GM23338 (cell line): ENCODE results near the gene HS6ST2. TPM values are rescaled to one million over a fixed set of nuclear protein-coding genes. Genes with fewer than 3 reads are reported as not detected.
A peak's percentile ranks its signal among the peaks of the same experiment; 100 is the strongest.

ENCODE experiments used
- ATAC-seq: fragments of 200-7000 bp; cut with Tn5 transposase; 3 replicates; pipeline ENCODE4 v1.9.1; 2020
- DNase-seq: peaks from one replicate; pipeline ENCODE4 v3.0.0-alpha.2; 2015; ENCODE audit warnings: low spot score
- H2AFZ ChIP-seq: fragments of 200-600 bp; sonication (generic); 2 replicates; pipeline ENCODE4 v1.8.0; 2016; ENCODE audit warnings: antibody characterized with exemption, mild to moderate bottlenecking, moderate library complexity
- H3F3A ChIP-seq: fragments of 200-600 bp; sonication (generic); replicated peaks from 2 replicates; pipeline ENCODE4 v1.8.0; 2017; ENCODE audit warnings: antibody characterized with exemption, mixed run types, low read depth
- H3K27ac ChIP-seq: fragments of 200-600 bp; sonication (generic); 2 replicates; pipeline ENCODE4 v1.6.1; 2016; ENCODE audit warnings: low read depth
- H3K27me3 ChIP-seq: fragments of 200-600 bp; sonication (generic); 2 replicates; pipeline ENCODE4 v1.8.0; 2016; ENCODE audit warnings: mild to moderate bottlenecking, mixed run types, moderate library complexity; ENCODE audit not compliant: insufficient read depth
- H3K36me3 ChIP-seq: fragments of 200-600 bp; sonication (generic); 2 replicates; pipeline ENCODE4 v1.8.0; 2016; ENCODE audit warnings: mild to moderate bottlenecking; ENCODE audit not compliant: insufficient read depth
- H3K4me1 ChIP-seq: fragments of 200-600 bp; sonication (generic); 2 replicates; pipeline ENCODE4 v1.8.0; 2016; ENCODE audit warnings: mild to moderate bottlenecking, moderate library complexity; ENCODE audit not compliant: insufficient read depth
- H3K4me2 ChIP-seq: fragments of 200-600 bp; sonication (generic); 2 replicates; pipeline ENCODE4 v1.7.1; 2017; ENCODE audit warnings: mixed run types
- H3K4me3 ChIP-seq: fragments of 200-600 bp; sonication (generic); 2 replicates; pipeline ENCODE4 v1.6.1; 2016; ENCODE audit warnings: mixed run types
- H3K79me2 ChIP-seq: fragments of 200-600 bp; sonication (generic); replicated peaks from 2 replicates; pipeline ENCODE4 v1.8.0; 2017; ENCODE audit warnings: mild to moderate bottlenecking; ENCODE audit not compliant: insufficient read depth
- H3K9me2 ChIP-seq: fragments of 200-600 bp; sonication (generic); 2 replicates; pipeline ENCODE4 v1.8.0; 2017; ENCODE audit not compliant: insufficient read depth
- H4K20me1 ChIP-seq: fragments of 200-600 bp; sonication (generic); replicated peaks from 2 replicates; pipeline ENCODE4 v1.8.0; 2017; ENCODE audit warnings: mild to moderate bottlenecking; ENCODE audit not compliant: insufficient read depth
- H3K27ac Mint-ChIP-seq: 2 replicates; pipeline ENCODE4 v1.8.0; 2020; ENCODE audit warnings: inconsistent platforms, mild to moderate bottlenecking, moderate library complexity, mixed read lengths
- H3K27me3 Mint-ChIP-seq: 3 replicates; pipeline ENCODE4 v1.8.0; 2022; ENCODE audit warnings: low read depth, mild to moderate bottlenecking, moderate library complexity, mixed read lengths, inconsistent platforms; ENCODE audit not compliant: insufficient read depth, poor library complexity
- H3K36me3 Mint-ChIP-seq: 3 replicates; pipeline ENCODE4 v1.8.0; 2021; ENCODE audit warnings: low read depth, mild to moderate bottlenecking, inconsistent platforms, moderate library complexity, mixed read lengths
- H3K4me1 Mint-ChIP-seq: 3 replicates; pipeline ENCODE4 v1.8.0; 2020; ENCODE audit warnings: mild to moderate bottlenecking, inconsistent platforms, mixed read lengths
- H3K4me3 Mint-ChIP-seq: 3 replicates; pipeline ENCODE4 v1.8.0; 2021; ENCODE audit warnings: moderate library complexity, mild to moderate bottlenecking, inconsistent platforms, mixed read lengths
- H3K9me3 Mint-ChIP-seq: 3 replicates; pipeline ENCODE4 v1.8.0; 2020; ENCODE audit warnings: moderate library complexity, mild to moderate bottlenecking, inconsistent platforms, mixed read lengths
- CREB1 ChIP-seq: fragments of 250-450 bp; sonication (Bioruptor Pico); IDR thresholded peaks from 2 replicates; pipeline ENCODE4 v1.5.0; 2020; ENCODE audit warnings: low read depth, mild to moderate bottlenecking, moderate library complexity
- ETS1 ChIP-seq: IDR thresholded peaks from 2 replicates; pipeline ENCODE4 v1.6.1; 2016; ENCODE audit warnings: antibody characterized with exemption
- EZH2 ChIP-seq: fragments of 200-600 bp; sonication (generic); IDR thresholded peaks from one replicate; pipeline ENCODE4 v1.8.0; 2017; ENCODE audit warnings: antibody characterized with exemption, mild to moderate bottlenecking, low read depth; ENCODE audit not compliant: unreplicated experiment
- EZH2phosphoT487 ChIP-seq: fragments of 200-600 bp; sonication (generic); IDR thresholded peaks from one replicate; pipeline ENCODE4 v1.8.1; 2018; ENCODE audit warnings: antibody characterized with exemption; ENCODE audit not compliant: unreplicated experiment
- JUNB ChIP-seq: IDR thresholded peaks from one replicate; pipeline ENCODE4 v1.6.1; 2016; ENCODE audit warnings: antibody characterized with exemption; ENCODE audit not compliant: unreplicated experiment
- NANOG ChIP-seq: IDR thresholded peaks from 2 replicates; pipeline ENCODE4 v1.6.1; 2016; ENCODE audit warnings: antibody characterized with exemption, borderline replicate concordance
- POLR2AphosphoS5 ChIP-seq: IDR thresholded peaks from 2 replicates; pipeline ENCODE4 v1.6.1; 2016; ENCODE audit warnings: antibody characterized with exemption, low read depth
- REST ChIP-seq: IDR thresholded peaks from one replicate; pipeline ENCODE4 v1.6.1; 2018; ENCODE audit warnings: antibody characterized with exemption; ENCODE audit not compliant: unreplicated experiment
- STAT1 ChIP-seq: IDR thresholded peaks from one replicate; pipeline ENCODE4 v1.6.1; 2016; ENCODE audit warnings: antibody characterized with exemption; ENCODE audit not compliant: unreplicated experiment
- ZNF114 ChIP-seq: fragments of 250-450 bp; sonication (Bioruptor Pico); IDR thresholded peaks from 2 replicates; pipeline ENCODE4 v1.5.0; 2020; ENCODE audit warnings: mild to moderate bottlenecking, moderate library complexity
- ZNF331 ChIP-seq: fragments of 250-450 bp; sonication (Bioruptor Pico); IDR thresholded peaks from 2 replicates; pipeline ENCODE4 v1.5.0; 2020; ENCODE audit warnings: low read depth, mild to moderate bottlenecking, moderate library complexity
- ZNF462 ChIP-seq: fragments of 250-450 bp; sonication (Bioruptor Pico); IDR thresholded peaks from 2 replicates; pipeline ENCODE4 v1.5.0; 2020; ENCODE audit warnings: mild to moderate bottlenecking, moderate library complexity
- polyA plus RNA-seq: library from polyadenylated mRNA; unstranded; fragments of >200 nt; fragmentation: Nextera tagmentation; extraction: Ambion mirVana; gene quantifications from 2 replicates; pipeline ENCODE4 v1.2.1, GENCODE V29; 2016
- total RNA-seq: library from RNA; depleted of rRNA; stranded (reverse); fragments of >200 nt; shearing (Covaris generic); gene quantifications from 2 replicates; pipeline ENCODE4 v1.2.3, GENCODE V29; 2014
- TF ChIP-seq, protein P1 (sequence below), 2 experiments: fragments of 200-600 bp in 1 of 2; sonication (generic) in 1 of 2; conservative IDR thresholded peaks; 2 replicates each; pipeline versions ENCODE4 v1.5.1 to v1.6.1; 2016 to 2017; ENCODE audit warnings: antibody characterized with exemption in 2 of 2, low read depth in 2 of 2, mild to moderate bottlenecking in 2 of 2, moderate library complexity in 1 of 2

Gene HS6ST2
- total and polyA plus RNA-seq, 2 experiments from 2014 or later = 0.82 to 4.8 TPM

DNA sequence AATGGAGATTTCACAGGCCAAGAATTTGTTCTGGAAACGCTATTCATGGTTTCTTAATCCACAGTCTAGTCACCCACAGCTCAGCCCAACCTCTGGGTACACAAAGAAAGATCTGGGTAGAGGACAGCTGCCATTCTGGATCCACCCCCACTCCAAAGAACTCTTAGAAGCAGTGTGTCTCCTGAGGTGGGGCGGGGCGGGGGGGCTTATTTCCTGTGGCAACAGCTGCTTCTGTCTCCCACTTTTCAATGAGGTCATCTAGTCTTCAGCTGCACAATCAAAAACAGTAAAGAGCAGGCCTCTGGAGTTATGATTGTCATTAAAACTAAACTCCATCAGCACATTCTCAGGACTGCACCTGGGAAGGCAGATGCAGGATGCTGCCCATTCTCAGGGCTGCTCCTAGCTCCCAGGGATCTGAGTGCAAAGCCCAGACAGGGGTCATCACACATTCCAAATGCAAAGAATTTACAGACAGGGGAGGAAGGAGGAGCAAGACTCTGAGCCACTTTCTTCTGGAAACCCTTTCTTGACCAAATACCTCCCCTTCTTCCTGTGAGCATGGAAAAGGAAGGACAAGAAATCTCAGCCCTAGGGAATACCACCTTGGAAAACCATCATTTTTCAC is 207.3 kb downstream of the HS6ST2 start:
- Histone ChIP-seq H3K4me1 (peaks cover 22% of the 10 kb centered on the region; the same call in 1 of the 2 replicates), H2AFZ (no peak overlapping the region), H3F3A (no peaks in the 10 kb centered on the region), H3K36me3 (no peaks in the 10 kb centered on the region), H3K27ac (no peak overlapping the region), H3K9me2 (no peaks in the 10 kb centered on the region), H4K20me1 (no peaks in the 10 kb centered on the region), H3K4me2 (peak overlapping the region; percentile 43; the same call in 1 of the 2 replicates), H3K27me3 (no peaks in the 10 kb centered on the region), H3K79me2 (no peaks in the 10 kb centered on the region), H3K4me3 (no peak overlapping the region)
- DNase-seq (peak; percentile 53), ATAC-seq (peak; percentile 61)
- Mint-ChIP-seq H3K27me3 (no peaks in the 10 kb centered on the region), H3K4me3 (no peak overlapping the region), H3K9me3 (no peaks in the 10 kb centered on the region), H3K36me3 (no peaks in the 10 kb centered on the region), H3K27ac (no peak overlapping the region), H3K4me1 (peaks cover 33% of the 10 kb centered on the region)
- TF ChIP-seq CREB1 (CRISPR knock-in tag) = no peak
- no peak for TF ChIP-seq JUNB
- TF ChIP-seq EZH2 = no peak
- no peak for TF ChIP-seq STAT1
- TF ChIP-seq NANOG = no peak
- TF ChIP-seq ZNF331 = no peak
- no peak for TF ChIP-seq REST
- no peak for TF ChIP-seq ZNF462 (CRISPR knock-in tag)
- no peak for TF ChIP-seq ZNF114 (CRISPR knock-in tag)
- TF ChIP-seq, protein P1, sequence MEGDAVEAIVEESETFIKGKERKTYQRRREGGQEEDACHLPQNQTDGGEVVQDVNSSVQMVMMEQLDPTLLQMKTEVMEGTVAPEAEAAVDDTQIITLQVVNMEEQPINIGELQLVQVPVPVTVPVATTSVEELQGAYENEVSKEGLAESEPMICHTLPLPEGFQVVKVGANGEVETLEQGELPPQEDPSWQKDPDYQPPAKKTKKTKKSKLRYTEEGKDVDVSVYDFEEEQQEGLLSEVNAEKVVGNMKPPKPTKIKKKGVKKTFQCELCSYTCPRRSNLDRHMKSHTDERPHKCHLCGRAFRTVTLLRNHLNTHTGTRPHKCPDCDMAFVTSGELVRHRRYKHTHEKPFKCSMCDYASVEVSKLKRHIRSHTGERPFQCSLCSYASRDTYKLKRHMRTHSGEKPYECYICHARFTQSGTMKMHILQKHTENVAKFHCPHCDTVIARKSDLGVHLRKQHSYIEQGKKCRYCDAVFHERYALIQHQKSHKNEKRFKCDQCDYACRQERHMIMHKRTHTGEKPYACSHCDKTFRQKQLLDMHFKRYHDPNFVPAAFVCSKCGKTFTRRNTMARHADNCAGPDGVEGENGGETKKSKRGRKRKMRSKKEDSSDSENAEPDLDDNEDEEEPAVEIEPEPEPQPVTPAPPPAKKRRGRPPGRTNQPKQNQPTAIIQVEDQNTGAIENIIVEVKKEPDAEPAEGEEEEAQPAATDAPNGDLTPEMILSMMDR (conservative IDR thresholded peaks at IDR 0.05; ENCODE audit: low read depth in 2 of 2) = no peak
- no peak for TF ChIP-seq EZH2phosphoT487
- no peak for TF ChIP-seq ETS1
- TF ChIP-seq POLR2AphosphoS5 = no peak
